IMR-90 (cell line): ENCODE data around the gene FBXW4.

Experiments used
- CEBPB ChIP-seq: IDR thresholded peaks from 2 replicates; pipeline ENCODE4 v1.6.1; 2012; ENCODE audit warnings: low read depth, low read length, improper control_type of control experiment
- CHD1 ChIP-seq: IDR thresholded peaks from 2 replicates; pipeline ENCODE4 v1.6.1; 2012; ENCODE audit warnings: low read depth, low read length, improper control_type of control experiment
- CTCF ChIP-seq: conservative IDR thresholded peaks from 2 replicates; pipeline ENCODE4 v1.5.1; 2012; ENCODE audit warnings: mild to moderate bottlenecking, low read depth, low read length, improper control_type of control experiment
- POLR2A ChIP-seq: IDR thresholded peaks from 2 replicates; pipeline ENCODE4 v1.6.1; 2012; ENCODE audit warnings: mild to moderate bottlenecking, low read depth, low read length

GRCh38 chr10:101653536-101653935 lies 41.4 kb downstream of the FBXW4 start:
- TF ChIP-seq CTCF: no peak
- TF ChIP-seq CHD1: no peak
- no peak for TF ChIP-seq POLR2A
- TF ChIP-seq CEBPB: no peak
